ENCODE measurements around the gene HAPSTR1. TPM values are rescaled to one million over a fixed set of nuclear protein-coding genes. Genes with fewer than 3 reads are reported as not detected.
"Not testable (repeated sequence)": the region's sequence is repeated elsewhere in the genome, so short reads cannot be mapped to it uniquely, and the experiment has no call there.

HAPSTR1 gene
- total and polyA plus RNA-seq, 4 donors, result 6.5 to 46.5 (median 17.7) TPM

- TF ChIP-seq ZBTB33 (IDR thresholded peaks at IDR 0.05) (no peak), NR2F2 (IDR thresholded peaks at IDR 0.05) (no peak), GABPA (IDR thresholded peaks at IDR 0.05 in 1 of 2, conservative IDR thresholded peaks at IDR 0.05 in 1 of 2) (no peak), MAX (IDR thresholded peaks at IDR 0.05) (no peak)
Observed at GRCh38 chr16:9077091-9077809, 14.2 kb upstream of the HAPSTR1 start (continued).

GRCh38 chr16:9078467-9079429 lies 12.7 kb upstream of the HAPSTR1 start:
- H3K9ac ChIP-seq (ENCODE audit: low read depth in 1 of 2, low read length in 2 of 2); H3K36me3 ChIP-seq (ENCODE audit: control insufficient read depth in 4 of 4, insufficient read depth in 3 of 4, low read depth in 1 of 4, low read length in 3 of 4); H3K4me1 ChIP-seq (ENCODE audit: control insufficient read depth in 4 of 4, insufficient read depth in 4 of 4, low read length in 3 of 4); H3K4me3 ChIP-seq (ENCODE audit: low read depth in 1 of 3, low read length in 3 of 3); DNase-seq (ENCODE audit: low spot score); H3K27me3 ChIP-seq (ENCODE audit: control insufficient read depth in 4 of 4, insufficient read depth in 4 of 4, low read length in 3 of 4); H3K9me3 ChIP-seq (ENCODE audit: control insufficient read depth in 4 of 4, low read length in 3 of 4): not testable (repeated sequence)
- WGBS, result 66% methylated on average over 8 of the region's 8 CpGs
- H3K27ac ChIP-seq (ENCODE audit: low read depth in 1 of 2, low read length in 2 of 2), result peak overlapping the region in 1 of 2 donors; percentile 20
- TF ChIP-seq ATF3 (IDR thresholded peaks at IDR 0.05), result peak; percentile 72
- peak in 1 of 2 donors; percentile 18 for TF ChIP-seq EGR1 (IDR thresholded peaks at IDR 0.05; ENCODE audit: low read depth in 2 of 2)
- peak; percentile 82 for TF ChIP-seq YY1 (IDR thresholded peaks at IDR 0.05)
- TF ChIP-seq SP1 (IDR thresholded peaks at IDR 0.05), result peak; percentile 32
- TF ChIP-seq GABPA (IDR thresholded peaks at IDR 0.05 in 1 of 2, conservative IDR thresholded peaks at IDR 0.05 in 1 of 2), result peak; percentile 20 to 59
- TF ChIP-seq MAX (IDR thresholded peaks at IDR 0.05), result peak; percentile 78
- TF ChIP-seq JUND (IDR thresholded peaks at IDR 0.05), result peak; percentile 31 to 44

GRCh38 chr16:9079430-9079812 lies 12.0 kb upstream of the HAPSTR1 start:
- WGBS, result 94% methylated on average over 4 of the region's 4 CpGs
- TF ChIP-seq CTCF (IDR thresholded peaks at IDR 0.05; ENCODE audit: low read depth, low read length, missing input control) (no peak), HNF4A (conservative IDR thresholded peaks at IDR 0.05) (no peak), RXRA (IDR thresholded peaks at IDR 0.05) (no peak), ATF3 (IDR thresholded peaks at IDR 0.05) (no peak), RAD21 (IDR thresholded peaks at IDR 0.05) (no peak), JUND (IDR thresholded peaks at IDR 0.05) (no peak), TAF1 (conservative IDR thresholded peaks at IDR 0.05) (no peak), ZBTB33 (IDR thresholded peaks at IDR 0.05) (no peak), REST (IDR thresholded peaks at IDR 0.05) (no peak), GABPA (IDR thresholded peaks at IDR 0.05 in 1 of 2, conservative IDR thresholded peaks at IDR 0.05 in 1 of 2) (no peak)

More at GRCh38 chr16:9079430-9079812, 12.0 kb upstream of the HAPSTR1 start:
- H3K36me3 ChIP-seq (ENCODE audit: control insufficient read depth in 4 of 4, insufficient read depth in 3 of 4, low read depth in 1 of 4, low read length in 3 of 4), result no peaks in the 10 kb centered on the region
- no peaks in the 10 kb centered on the region for H3K9me3 ChIP-seq (ENCODE audit: control insufficient read depth in 4 of 4, low read length in 3 of 4)
- no peak overlapping the region for H3K27ac ChIP-seq (ENCODE audit: low read depth in 1 of 2, low read length in 2 of 2)
- no peak overlapping the region for H3K4me3 ChIP-seq (ENCODE audit: low read depth in 1 of 3, low read length in 3 of 3)
- no peak for DNase-seq (ENCODE audit: low spot score)
- H3K4me1 ChIP-seq (ENCODE audit: control insufficient read depth in 4 of 4, insufficient read depth in 4 of 4, low read length in 3 of 4), result no peaks in the 10 kb centered on the region
- no peaks in the 10 kb centered on the region for H3K27me3 ChIP-seq (ENCODE audit: control insufficient read depth in 4 of 4, insufficient read depth in 4 of 4, low read length in 3 of 4)
- no peak overlapping the region for H3K9ac ChIP-seq (ENCODE audit: low read depth in 1 of 2, low read length in 2 of 2)

All from liver (tissue), 9 donors.